Liver (tissue), 9 donors: ENCODE data around the gene LIG1. TPM values are rescaled to one million over a fixed set of nuclear protein-coding genes. Genes with fewer than 3 reads are reported as not detected.

Experiments
- DNase-seq: peaks from one replicate; pipeline ENCODE4 v3.0.0-alpha.2; 2017; ENCODE audit warnings: low spot score
- H3K27ac ChIP-seq, 2 donors: one replicate each; pipeline ENCODE4 v1.7.0; 2013; ENCODE audit warnings: inconsistent platforms in 2 of 2, low read length in 2 of 2, control low read depth in 1 of 2, low read depth in 1 of 2, mild to moderate bottlenecking in 1 of 2
- H3K27me3 ChIP-seq, 4 donors: one replicate each; pipeline versions ENCODE4 v1.6.1 to v1.7.0; 2013; ENCODE audit warnings: low read length in 3 of 4, inconsistent platforms in 1 of 4, mild to moderate bottlenecking in 1 of 4, moderate library complexity in 1 of 4; ENCODE audit not compliant: control insufficient read depth in 4 of 4, insufficient read depth in 4 of 4
- H3K36me3 ChIP-seq, 4 donors: one replicate each; pipeline versions ENCODE4 v1.6.1 to v1.7.0; 2013; ENCODE audit warnings: low read length in 3 of 4, mild to moderate bottlenecking in 3 of 4, low read depth in 1 of 4, moderate library complexity in 1 of 4; ENCODE audit not compliant: control insufficient read depth in 4 of 4, insufficient read depth in 3 of 4
- H3K4me1 ChIP-seq, 4 donors: one replicate each; pipeline versions ENCODE4 v1.6.1 to v1.7.0; 2013; ENCODE audit warnings: low read length in 3 of 4, mild to moderate bottlenecking in 3 of 4, moderate library complexity in 1 of 4; ENCODE audit not compliant: control insufficient read depth in 4 of 4, insufficient read depth in 4 of 4
- H3K4me3 ChIP-seq, 3 donors: one replicate each; pipeline versions ENCODE4 v1.6.1 to v1.7.0; 2013; ENCODE audit warnings: low read length in 3 of 3, control low read depth in 1 of 3, low read depth in 1 of 3, mild to moderate bottlenecking in 1 of 3
- H3K9ac ChIP-seq, 2 donors: one replicate each; pipeline ENCODE4 v1.7.0; 2013; ENCODE audit warnings: low read length in 2 of 2, mild to moderate bottlenecking in 2 of 2, moderate library complexity in 2 of 2, control low read depth in 1 of 2, low read depth in 1 of 2
- H3K9me3 ChIP-seq, 4 donors: one replicate each; pipeline versions ENCODE4 v1.6.1 to v1.7.0; 2013; ENCODE audit warnings: low read length in 3 of 4; ENCODE audit not compliant: control insufficient read depth in 4 of 4
- ATF3 ChIP-seq: IDR thresholded peaks from 2 replicates; pipeline ENCODE4 v1.6.1; 2016; ENCODE audit warnings: antibody characterized with exemption
- CTCF ChIP-seq: fragments of 150-350 bp; IDR thresholded peaks from 2 replicates; pipeline ENCODE4 v1.5.1; 2017; ENCODE audit warnings: improper control_type of control experiment, low read depth, low read length; ENCODE audit not compliant: missing input control
- FOXA1 ChIP-seq: IDR thresholded peaks from 2 replicates; pipeline ENCODE4 v1.6.1; 2016; ENCODE audit warnings: antibody characterized with exemption
- FOXA2 ChIP-seq: IDR thresholded peaks from 2 replicates; pipeline ENCODE4 v1.6.1; 2016; ENCODE audit warnings: antibody characterized with exemption
- GABPA ChIP-seq, 2 donors: IDR thresholded peaks in 1 of 2; conservative IDR thresholded peaks in 1 of 2; 2 replicates each; pipeline ENCODE4 v1.6.1; 2016; ENCODE audit warnings: antibody characterized with exemption in 2 of 2, mild to moderate bottlenecking in 1 of 2, moderate library complexity in 1 of 2
- RAD21 ChIP-seq, 2 donors: IDR thresholded peaks; 2 replicates each; pipeline ENCODE4 v1.6.1; 2016; ENCODE audit warnings: antibody characterized with exemption in 2 of 2, mild to moderate bottlenecking in 2 of 2
- REST ChIP-seq: IDR thresholded peaks from 2 replicates; pipeline ENCODE4 v1.6.1; 2016; ENCODE audit warnings: antibody characterized with exemption, mild to moderate bottlenecking
- YY1 ChIP-seq: IDR thresholded peaks from 2 replicates; pipeline ENCODE4 v1.6.1; 2016; ENCODE audit warnings: antibody characterized with exemption, mild to moderate bottlenecking
- ZBTB33 ChIP-seq: IDR thresholded peaks from 2 replicates; pipeline ENCODE4 v1.6.1; 2016; ENCODE audit warnings: antibody characterized with exemption
- WGBS: extraction: QIAGEN DNeasy Blood & Tissue Kit; methylation state at CpG from one replicate; pipeline ENCODE4 v1.1.7; 2013; 5-methylcytosine and 5-hydroxymethylcytosine counted together
- polyA plus RNA-seq, 2 donors: library from polyadenylated mRNA; stranded (reverse) in 1 of 2; unstranded in 1 of 2; fragments of 200-250 nt in 1 of 2; fragments of >200 nt in 1 of 2; fragmentation: Nextera tagmentation in 1 of 2; extraction: Ambion mirVana in 1 of 2; gene quantifications; one replicate each; pipeline versions ENCODE4 v1.2.1 to v1.2.3, GENCODE V29; 2013 to 2015
- total RNA-seq, 2 donors: library from RNA; depleted of rRNA; stranded (reverse); fragments of >200 nt; gene quantifications; one replicate each; pipeline ENCODE4 v1.2.3, GENCODE V29; 2014
- donor health status: healthy.
- donor health status: healthy.
- donor health status: healthy.
- donor health status: healthy.
- donor health status: healthy.

The LIG1 gene
- total and polyA plus RNA-seq, 4 donors, result 6.3 to 61.5 (median 7.1) TPM

GRCh38 chr19:48102870-48103751 lies 67.0 kb downstream of the LIG1 start:
- Histone ChIP-seq H3K9ac (no peak overlapping the region), H3K9me3 (no peaks in the 10 kb centered on the region), H3K27me3 (no peaks in the 10 kb centered on the region), H3K27ac (no peak overlapping the region), H3K36me3 (peaks cover 0 to 3% (median 1%) of the 10 kb centered on the region in 4 donors), H3K4me1 (peaks cover 1 to 11% (median 8%) of the 10 kb centered on the region in 4 donors), H3K4me3 (no peak overlapping the region)
- WGBS, result 72% methylated on average over 13 of the region's 13 CpGs
- TF ChIP-seq CTCF (peak; percentile 38), GABPA (IDR thresholded peaks at IDR 0.05 in 1 of 2, conservative IDR thresholded peaks at IDR 0.05 in 1 of 2) (no peak), RAD21 (IDR thresholded peaks at IDR 0.05) (peak in 1 of 2 donors; percentile 62)
- peak; percentile 48 for DNase-seq

GRCh38 chr19:48095612-48096175 lies 74.5 kb downstream of the LIG1 start:
- 94% methylated on average over 4 of the region's 4 CpGs for WGBS
- DNase-seq, result no peak
- Histone ChIP-seq H3K9me3 (no peaks in the 10 kb centered on the region), H3K27ac (no peak overlapping the region), H3K27me3 (no peaks in the 10 kb centered on the region), H3K4me3 (no peak overlapping the region), H3K9ac (no peak overlapping the region), H3K4me1 (no peaks in the 10 kb centered on the region), H3K36me3 (peaks cover 0 to 20% (median 13%) of the 10 kb centered on the region in 4 donors)
- TF ChIP-seq FOXA1 (no peak), RAD21 (IDR thresholded peaks at IDR 0.05) (no peak), FOXA2 (no peak), REST (no peak), YY1 (no peak), ATF3 (no peak), ZBTB33 (no peak)
